ENCODE measurements around the gene STXBP4.

STXBP4 gene

DNA sequence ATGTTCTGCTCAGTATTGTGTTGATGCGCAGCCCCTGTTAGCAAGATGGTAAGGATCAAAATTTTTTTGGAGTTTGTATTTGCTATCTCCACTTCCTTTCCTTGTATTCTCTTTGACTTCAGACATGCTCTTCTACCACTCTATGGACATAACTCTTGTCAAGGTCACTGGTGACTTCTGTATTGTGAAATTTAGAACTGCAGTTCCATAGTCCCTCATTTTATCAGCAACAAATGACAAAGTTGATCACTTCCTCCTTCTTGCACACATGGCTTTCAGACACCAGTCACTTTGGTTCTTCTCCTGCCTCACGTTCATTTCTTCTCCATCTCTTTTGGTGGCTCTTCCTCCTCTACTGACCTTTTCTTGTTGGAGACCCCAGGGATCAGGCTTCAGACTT lies 21.2 kb upstream of the STXBP4 start:
- DNase-seq (ENCODE audit: low read depth), result no peak
- no peak overlapping the region for H3K4me3 ChIP-seq (ENCODE audit: low read depth, low read length)
- TF ChIP-seq CTCF (IDR thresholded peaks at IDR 0.05; ENCODE audit: insufficient read depth, low read depth, low read length, missing control alignments), result no peak

DNA sequence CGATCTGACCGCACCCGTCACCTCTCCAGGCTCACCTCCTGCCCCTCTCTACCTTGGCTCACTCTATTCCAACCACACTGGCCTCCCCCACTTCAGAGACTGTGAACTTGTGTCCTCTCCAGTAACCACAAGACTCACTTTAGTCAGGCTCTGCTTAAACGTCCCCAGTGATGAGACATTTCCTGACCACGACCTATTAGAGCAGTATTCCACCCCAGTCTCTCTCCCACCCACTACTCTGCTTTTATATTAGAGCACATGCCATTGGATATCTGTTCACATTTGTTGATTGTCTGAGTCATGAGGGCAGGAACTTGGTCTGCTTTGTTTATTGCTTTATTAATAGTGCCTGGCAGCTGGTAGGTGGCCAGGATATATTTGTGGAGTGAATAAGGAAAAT lies 20.2 kb upstream of the STXBP4 start:
- DNase-seq (ENCODE audit: low read depth), result peak; percentile 7
- no peak for TF ChIP-seq CTCF (IDR thresholded peaks at IDR 0.05; ENCODE audit: insufficient read depth, low read depth, low read length, missing control alignments)
- no peak overlapping the region for H3K4me3 ChIP-seq (ENCODE audit: low read depth, low read length)

- TF ChIP-seq CTCF (IDR thresholded peaks at IDR 0.05; ENCODE audit: insufficient read depth, low read depth, low read length, missing control alignments), result no peak
- DNase-seq (ENCODE audit: low read depth), result no peak
- no peak overlapping the region for H3K4me3 ChIP-seq (ENCODE audit: low read depth, low read length)
These were observed 18.4 kb upstream of the STXBP4 start for GRCh38 chr17:54950116-54950515.

GRCh38 chr17:54951286-54951685 lies 17.3 kb upstream of the STXBP4 start:
- no peak for TF ChIP-seq CTCF (IDR thresholded peaks at IDR 0.05; ENCODE audit: insufficient read depth, low read depth, low read length, missing control alignments)
- DNase-seq (ENCODE audit: low read depth), result no peak
- H3K4me3 ChIP-seq (ENCODE audit: low read depth, low read length), result no peak overlapping the region

DNA sequence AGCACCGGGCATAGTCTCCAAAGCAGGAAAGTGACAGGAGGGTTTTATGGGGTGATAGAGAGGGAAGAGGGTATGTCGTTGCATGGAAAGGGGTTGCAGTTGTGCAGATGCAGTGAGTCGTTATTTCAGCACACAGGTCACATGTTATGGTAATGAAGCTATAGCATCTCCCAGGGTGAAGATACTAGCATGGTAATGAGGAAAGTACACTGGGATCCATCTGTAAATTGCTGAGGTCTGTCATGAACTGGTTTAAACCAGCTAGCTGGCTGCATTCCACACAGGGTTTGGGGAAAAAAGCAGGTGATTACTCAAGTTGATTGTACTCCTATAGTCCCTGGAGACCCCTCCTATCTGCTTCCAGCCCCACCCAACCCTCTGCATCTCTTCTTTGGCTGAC lies 11.8 kb upstream of the STXBP4 start:
- TF ChIP-seq CTCF (IDR thresholded peaks at IDR 0.05; ENCODE audit: insufficient read depth, low read depth, low read length, missing control alignments), result no peak
- H3K4me3 ChIP-seq (ENCODE audit: low read depth, low read length), result no peak overlapping the region
- no peak for DNase-seq (ENCODE audit: low read depth)

GRCh38 chr17:54967621-54968261 lies 824 bp upstream of the STXBP4 start:
- H3K4me3 ChIP-seq (ENCODE audit: low read depth, low read length), result peak overlapping the region; percentile 90
- TF ChIP-seq CTCF (IDR thresholded peaks at IDR 0.05; ENCODE audit: insufficient read depth, low read depth, low read length, missing control alignments), result peak; percentile 44
- peak; percentile 28 for DNase-seq (ENCODE audit: low read depth)

DNA sequence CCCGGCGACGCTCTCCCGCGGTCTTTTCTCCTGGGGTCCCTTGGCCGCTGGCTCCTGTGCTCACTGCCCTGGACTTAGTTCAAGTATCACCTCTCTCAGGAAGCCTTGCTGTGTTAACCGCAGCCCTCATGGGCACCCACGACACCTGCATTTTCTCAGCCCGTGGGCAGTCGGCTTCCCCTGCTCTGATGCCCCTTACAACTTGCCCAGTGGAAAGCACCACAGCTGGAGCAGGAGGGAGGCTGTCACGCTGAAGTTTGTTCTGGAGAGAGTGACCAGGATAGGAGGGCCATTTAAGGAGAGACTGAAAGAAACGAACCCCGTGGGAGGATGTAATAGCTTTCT lies 395 bp downstream of the STXBP4 start:
- DNase-seq (ENCODE audit: low read depth), result no peak
- no peak for TF ChIP-seq CTCF (IDR thresholded peaks at IDR 0.05; ENCODE audit: insufficient read depth, low read depth, low read length, missing control alignments)
- H3K4me3 ChIP-seq (ENCODE audit: low read depth, low read length), result peak overlapping the region; percentile 90
